Subcutaneous adipose tissue (tissue), 4 donors: ENCODE results near the gene ZNF544. TPM values are rescaled to one million over a fixed set of nuclear protein-coding genes. Genes with fewer than 3 reads are reported as not detected.

ENCODE experiments used
- CTCF ChIP-seq: fragments of 450-650 bp; IDR thresholded peaks from one replicate; pipeline ENCODE4 v1.5.1; 2016; ENCODE audit warnings: low read depth, mild to moderate bottlenecking, control low read depth, antibody characterized with exemption, moderate library complexity
- total RNA-seq, 4 donors: library from RNA; depleted of rRNA; stranded (reverse); fragments of >200 nt; gene quantifications; one replicate each; pipeline ENCODE4 v1.1.0, GENCODE V29; 2016

ZNF544 gene
- total RNA-seq, 4 donors from 2014 or later: 8.7 to 19.6 (median 13.9) TPM

- TF ChIP-seq CTCF: no peak
Observed at GRCh38 chr19:58277197-58277596, 48.5 kb downstream of the ZNF544 start.

GRCh38 chr19:58277748-58278540 is 49.2 kb downstream of the ZNF544 start:
- TF ChIP-seq CTCF: no peak

- TF ChIP-seq CTCF: no peak
Observed at GRCh38 chr19:58278541-58279041, 49.9 kb downstream of the ZNF544 start, which contains the start of gene ZNF8. Gene ZNF8 (plus strand): TSS chr19:58278955. CDS start chr19:58279082, 127 bp downstream.

GRCh38 chr19:58279042-58279924 is 50.6 kb downstream of the ZNF544 start:
- TF ChIP-seq CTCF: no peak

GRCh38 chr19:58279925-58280316 is 51.2 kb downstream of the ZNF544 start:
- no peak for TF ChIP-seq CTCF

GRCh38 chr19:58284199-58284598 is 55.5 kb downstream of the ZNF544 start:
- no peak for TF ChIP-seq CTCF

GRCh38 chr19:58291943-58292342 is 63.2 kb downstream of the ZNF544 start:
- no peak for TF ChIP-seq CTCF
